ENCODE results near the gene TRAF7.

DNA sequence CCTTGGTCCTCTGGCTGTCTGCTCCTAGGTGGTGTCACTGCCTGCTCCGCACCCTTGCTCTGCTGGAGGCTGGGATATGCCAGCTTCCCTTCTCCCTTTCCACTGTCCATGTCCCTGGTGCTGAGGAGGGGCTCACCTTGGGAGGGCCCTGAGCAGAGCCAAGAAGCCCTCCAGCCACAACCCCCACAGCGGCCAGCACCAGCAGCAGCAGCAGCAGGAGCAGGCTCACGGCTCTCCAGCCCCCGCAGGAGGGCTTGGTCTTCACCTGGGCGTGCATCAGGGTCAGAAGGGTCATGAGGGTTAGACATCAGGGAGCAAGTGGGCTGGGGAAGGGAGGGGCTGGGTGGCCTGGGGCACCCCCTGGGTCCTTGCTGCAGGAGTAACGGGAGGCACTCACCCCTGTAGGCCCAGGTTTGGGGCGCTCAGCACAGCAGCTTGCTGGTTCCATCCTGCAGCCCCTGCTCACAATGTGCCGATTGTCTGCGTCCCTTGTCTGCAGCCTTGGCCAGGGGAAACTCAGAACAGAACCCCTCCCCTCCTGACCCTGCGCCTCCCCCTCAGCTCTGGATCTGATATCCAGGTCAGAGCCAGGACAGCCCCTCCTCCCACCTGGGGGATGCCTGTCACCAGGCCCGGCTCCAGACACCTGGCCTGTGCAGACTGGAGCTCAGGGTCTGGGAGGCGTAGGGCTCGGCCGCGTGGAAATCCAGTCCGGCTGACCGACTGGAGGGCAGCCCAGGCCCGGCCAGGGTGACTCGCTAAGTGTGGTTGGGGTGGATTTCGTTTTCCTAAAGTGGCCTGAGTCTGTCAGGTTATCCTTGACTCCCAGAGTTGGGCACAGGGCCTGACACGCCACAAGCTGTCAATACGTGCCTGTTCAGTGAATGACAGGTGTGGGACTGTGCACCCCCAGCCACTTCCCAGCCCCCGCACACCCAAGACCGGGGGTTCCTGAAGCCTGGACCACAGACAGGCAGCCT, 55.1 kb downstream of the TRAF7 start, which contains the start of gene BRICD5:
- TF ChIP-seq EZH2 (IDR thresholded peaks at IDR 0.05; ENCODE audit: low read depth), result no peak
- TF ChIP-seq, protein P1, sequence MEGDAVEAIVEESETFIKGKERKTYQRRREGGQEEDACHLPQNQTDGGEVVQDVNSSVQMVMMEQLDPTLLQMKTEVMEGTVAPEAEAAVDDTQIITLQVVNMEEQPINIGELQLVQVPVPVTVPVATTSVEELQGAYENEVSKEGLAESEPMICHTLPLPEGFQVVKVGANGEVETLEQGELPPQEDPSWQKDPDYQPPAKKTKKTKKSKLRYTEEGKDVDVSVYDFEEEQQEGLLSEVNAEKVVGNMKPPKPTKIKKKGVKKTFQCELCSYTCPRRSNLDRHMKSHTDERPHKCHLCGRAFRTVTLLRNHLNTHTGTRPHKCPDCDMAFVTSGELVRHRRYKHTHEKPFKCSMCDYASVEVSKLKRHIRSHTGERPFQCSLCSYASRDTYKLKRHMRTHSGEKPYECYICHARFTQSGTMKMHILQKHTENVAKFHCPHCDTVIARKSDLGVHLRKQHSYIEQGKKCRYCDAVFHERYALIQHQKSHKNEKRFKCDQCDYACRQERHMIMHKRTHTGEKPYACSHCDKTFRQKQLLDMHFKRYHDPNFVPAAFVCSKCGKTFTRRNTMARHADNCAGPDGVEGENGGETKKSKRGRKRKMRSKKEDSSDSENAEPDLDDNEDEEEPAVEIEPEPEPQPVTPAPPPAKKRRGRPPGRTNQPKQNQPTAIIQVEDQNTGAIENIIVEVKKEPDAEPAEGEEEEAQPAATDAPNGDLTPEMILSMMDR (conservative IDR thresholded peaks at IDR 0.05), result no peak

All from PC-9 (cell line).